SW480 (cell line): ENCODE results near the gene SNAP29.
"Not testable (repeated sequence)": the region's sequence is repeated elsewhere in the genome, so short reads cannot be mapped to it uniquely, and the experiment has no call there.

ENCODE experiments used
- DNase-seq: peaks from one replicate; pipeline ENCODE4 v3.0.0-alpha.2; 2016; ENCODE audit warnings: low spot score

Gene SNAP29

GRCh38 chr22:20834725-20835124 is 24.1 kb upstream of the SNAP29 start:
- DNase-seq = no peak

- DNase-seq = no peak
These were observed 21.6 kb upstream of the SNAP29 start for GRCh38 chr22:20836987-20837823.

GRCh38 chr22:20839354-20839753 is 19.5 kb upstream of the SNAP29 start:
- DNase-seq = not testable (repeated sequence)

GRCh38 chr22:20839837-20840645 is 18.8 kb upstream of the SNAP29 start:
- DNase-seq = no peak

GRCh38 chr22:20840646-20841371 is 18.0 kb upstream of the SNAP29 start:
- no peak for DNase-seq

GRCh38 chr22:20843501-20843900 is 15.3 kb upstream of the SNAP29 start:
- no peak for DNase-seq

- DNase-seq = no peak
These were observed 14.5 kb upstream of the SNAP29 start for GRCh38 chr22:20844055-20845037.

- DNase-seq = no peak
These were observed 11.4 kb upstream of the SNAP29 start for GRCh38 chr22:20847318-20847822.

- DNase-seq = no peak
These were observed 6.7 kb upstream of the SNAP29 start for GRCh38 chr22:20852076-20852475.

GRCh38 chr22:20852503-20852902 is 6.3 kb upstream of the SNAP29 start:
- no peak for DNase-seq

GRCh38 chr22:20853236-20853660 is 5.6 kb upstream of the SNAP29 start:
- DNase-seq = no peak

- DNase-seq = no peak
These were observed 1.6 kb upstream of the SNAP29 start for GRCh38 chr22:20857247-20857643.

GRCh38 chr22:20857838-20858614 is 781 bp upstream of the SNAP29 start:
- peak; percentile 50 for DNase-seq

- no peak for DNase-seq
These were observed 808 bp downstream of the SNAP29 start for GRCh38 chr22:20859615-20860014.

GRCh38 chr22:20862540-20862939 is 3.7 kb downstream of the SNAP29 start:
- no peak for DNase-seq

- DNase-seq = no peak
These were observed 4.6 kb downstream of the SNAP29 start for GRCh38 chr22:20863366-20863765.

GRCh38 chr22:20864186-20864908 is 5.5 kb downstream of the SNAP29 start:
- DNase-seq = no peak

GRCh38 chr22:20865331-20865730 is 6.5 kb downstream of the SNAP29 start:
- no peak for DNase-seq

GRCh38 chr22:20865875-20866445 is 7.2 kb downstream of the SNAP29 start:
- no peak for DNase-seq
